Stomach (tissue), 9 donors: ENCODE measurements around the gene GRIA4. TPM values are rescaled to one million over a fixed set of nuclear protein-coding genes. Genes with fewer than 3 reads are reported as not detected.
A peak's percentile ranks its signal among the peaks of the same experiment; 100 is the strongest.
"Not testable (repeated sequence)": the region's sequence is repeated elsewhere in the genome, so short reads cannot be mapped to it uniquely, and the experiment has no call there.

ENCODE experiments used
- DNase-seq, 2 donors: peaks; one replicate each; pipeline versions ENCODE4 v3.0.0 to v3.0.0-alpha.2; 2013 to 2019
- H3K27ac ChIP-seq, 5 donors: fragments of 200-600 bp in 4 of 5; sonication (generic) in 4 of 5; one replicate each; pipeline ENCODE4 v1.5.1; 2013 to 2019; ENCODE audit warnings: mild to moderate bottlenecking in 1 of 5, moderate library complexity in 1 of 5
- H3K27me3 ChIP-seq, 3 donors: fragments of 200-600 bp; sonication (generic); one replicate each; pipeline ENCODE4 v1.5.1; 2017 to 2019; ENCODE audit warnings: mixed run types in 1 of 3
- H3K36me3 ChIP-seq, 4 donors: fragments of 200-600 bp; sonication (generic); 1 replicate in 3 of 4; 2 replicates in 1 of 4; pipeline ENCODE4 v1.5.1; 2016 to 2019
- H3K4me1 ChIP-seq, 4 donors: fragments of 200-600 bp; sonication (generic); one replicate each; pipeline ENCODE4 v1.5.1; 2016 to 2019
- H3K4me3 ChIP-seq, 4 donors: fragments of 200-600 bp; sonication (generic) in 3 of 4; one replicate each; pipeline ENCODE4 v1.5.1; 2016 to 2019; ENCODE audit warnings: mild to moderate bottlenecking in 1 of 4
- H3K9me3 ChIP-seq, 4 donors: fragments of 200-600 bp; sonication (generic); one replicate each; pipeline ENCODE4 v1.5.1; 2016 to 2019
- CTCF ChIP-seq, 7 experiments: fragments of 450-650 bp in 4 of 7; fragments of 200-600 bp in 3 of 7; sonication (generic) in 3 of 7; IDR thresholded peaks; one replicate each; pipeline ENCODE4 v1.5.1; 2016 to 2019; ENCODE audit warnings: antibody characterized with exemption in 7 of 7, control low read depth in 2 of 7, mild to moderate bottlenecking in 1 of 7
- EP300 ChIP-seq: sonication (generic); formaldehyde crosslinking; IDR thresholded peaks from one replicate; pipeline ENCODE4 v1.6.1; 2017; ENCODE audit warnings: antibody characterized with exemption
- POLR2A ChIP-seq, 4 donors: fragments of 450-650 bp; IDR thresholded peaks; one replicate each; pipeline ENCODE4 v1.6.1; 2016; ENCODE audit warnings: antibody characterized with exemption in 4 of 4, control low read depth in 2 of 4, mild to moderate bottlenecking in 1 of 4, moderate library complexity in 1 of 4
- POLR2AphosphoS5 ChIP-seq, 3 donors: sonication (generic); formaldehyde crosslinking; IDR thresholded peaks; one replicate each; pipeline ENCODE4 v1.6.1; 2016; ENCODE audit warnings: antibody characterized with exemption in 3 of 3
- WGBS, 5 donors: extraction: QIAGEN DNeasy Blood & Tissue Kit in 3 of 5; methylation state at CpG; one replicate each; pipeline versions ENCODE4 v1.1.5 to v1.1.7; 2013 to 2018; 5-methylcytosine and 5-hydroxymethylcytosine counted together
- intact Hi-C: fragments of 100-400 bp; cut with DNase I; formaldehyde crosslinking; loops from one replicate; pipeline ENCODE4 v1.15.1; 2023; ENCODE audit warnings: low total_unique reads
- polyA plus RNA-seq, 3 donors: library from polyadenylated mRNA; stranded (reverse); fragments of 200-250 nt; gene quantifications; one replicate each; pipeline ENCODE4 v1.2.3, GENCODE V29; 2013
- total RNA-seq, 5 donors: library from RNA; depleted of rRNA; stranded (reverse); fragments of >200 nt; gene quantifications; one replicate each; pipeline versions ENCODE4 v1.1.0 to v1.2.3, GENCODE V29; 2014 to 2016
- donor health status: healthy with polysubstance abuse.
- donor health status: Bipolar disorder and iron deficiency.
- donor health status: healthy.

The GRIA4 gene
- total and polyA plus RNA-seq, 8 donors, result under 0.01 to 5.9 (median 2.0) TPM; not detected in 1

GRCh38 chr11:105991888-105992287 lies 382.0 kb downstream of the GRIA4 start:
- TF ChIP-seq EP300 (no peak), CTCF (IDR thresholded peaks at IDR 0.05) (no peak)
- Histone ChIP-seq H3K27ac (no peak overlapping the region), H3K36me3 (peaks cover 9 to 32% (median 22%) of the 10 kb centered on the region in 4 donors), H3K4me1 (no peaks in the 10 kb centered on the region), H3K27me3 (no peaks in the 10 kb centered on the region), H3K4me3 (no peak overlapping the region), H3K9me3 (peaks cover 0 to 12% (median 5%) of the 10 kb centered on the region in 4 donors)
- no peak for DNase-seq
- intact Hi-C loops, result no loop called here
- 86 to 98% (median 97%) methylated on average over 4 of the region's 4 CpGs for WGBS, 5 donors

GRCh38 chr11:106001304-106002012 lies 391.6 kb downstream of the GRIA4 start:
- intact Hi-C loops, result no loop called here
- WGBS, 5 donors, result 88 to 98% (median 95%) methylated on average over 4 of the region's 4 CpGs
- no peak for DNase-seq
- Histone ChIP-seq H3K4me3 (no peak overlapping the region), H3K9me3 (peaks cover 0 to 20% (median 11%) of the 10 kb centered on the region in 4 donors), H3K4me1 (no peaks in the 10 kb centered on the region), H3K27me3 (no peaks in the 10 kb centered on the region), H3K27ac (no peak overlapping the region), H3K36me3 (peaks cover 3 to 23% (median 23%) of the 10 kb centered on the region in 4 donors)
- TF ChIP-seq POLR2AphosphoS5 (IDR thresholded peaks at IDR 0.05) (no peak), CTCF (IDR thresholded peaks at IDR 0.05) (no peak), EP300 (no peak), POLR2A (IDR thresholded peaks at IDR 0.05) (no peak)

- peaks cover 3 to 35% (median 35%) of the 10 kb centered on the region in 4 donors for H3K36me3 ChIP-seq
- intact Hi-C loops, DNase-seq, H3K4me1 ChIP-seq, H3K4me3 ChIP-seq, H3K27ac ChIP-seq, H3K27me3 ChIP-seq: not testable (repeated sequence)
- WGBS, 5 donors, result 94 to 99% (median 95%) methylated on average over 4 of the region's 4 CpGs
- H3K9me3 ChIP-seq, result peaks cover 0 to 27% (median 12%) of the 10 kb centered on the region in 4 donors
Observed at GRCh38 chr11:106003094-106003493, 393.2 kb downstream of the GRIA4 start.

- H3K4me3 ChIP-seq, result no peak overlapping the region
- no peak for TF ChIP-seq POLR2A (IDR thresholded peaks at IDR 0.05)
- no peak overlapping the region for H3K27ac ChIP-seq
- intact Hi-C loops, result no loop called here
- H3K27me3 ChIP-seq, result no peaks in the 10 kb centered on the region
- H3K9me3 ChIP-seq, result peaks cover 0 to 8% (median under 1%) of the 10 kb centered on the region in 4 donors
- H3K4me1 ChIP-seq, result peaks cover 0 to 29% (median 12%) of the 10 kb centered on the region in 4 donors
- H3K36me3 ChIP-seq, result peaks cover 14 to 47% (median 45%) of the 10 kb centered on the region in 4 donors
- DNase-seq, result no peak
- WGBS, 5 donors, result 69 to 81% (median 70%) methylated on average over 2 of the region's 2 CpGs
Observed at GRCh38 chr11:106011481-106011880, 401.6 kb downstream of the GRIA4 start.

GRCh38 chr11:106012744-106013143 lies 402.9 kb downstream of the GRIA4 start:
- 57 to 76% (median 65%) methylated on average over 3 of the region's 3 CpGs for WGBS, 5 donors
- intact Hi-C loops, result no loop called here
- H3K4me1 ChIP-seq, result peaks cover 0 to 36% (median 17%) of the 10 kb centered on the region in 4 donors
- H3K27ac ChIP-seq, result no peak overlapping the region
- H3K36me3 ChIP-seq, result peaks cover 14 to 34% (median 32%) of the 10 kb centered on the region in 4 donors
- no peaks in the 10 kb centered on the region for H3K9me3 ChIP-seq
- DNase-seq, result peak in 1 of 2 donors; percentile 29
- no peak overlapping the region for H3K4me3 ChIP-seq
- TF ChIP-seq CTCF (IDR thresholded peaks at IDR 0.05) (no peak), EP300 (no peak), POLR2AphosphoS5 (IDR thresholded peaks at IDR 0.05) (no peak), POLR2A (IDR thresholded peaks at IDR 0.05) (no peak)
- no peaks in the 10 kb centered on the region for H3K27me3 ChIP-seq
